Measurements from ENCODE around the gene ABL1.

Gene ABL1

GRCh38 chr9:130890870-130891687 is 56.0 kb downstream of the ABL1 start:
- no peak for DNase-seq (ENCODE audit: low read depth, low spot score)

- DNase-seq (ENCODE audit: low read depth, low spot score), result no peak
Measured at GRCh38 chr9:130891688-130892476, 56.8 kb downstream of the ABL1 start.

- no peak for DNase-seq (ENCODE audit: low read depth, low spot score)
Measured at GRCh38 chr9:130892477-130893304, 57.6 kb downstream of the ABL1 start.

- DNase-seq (ENCODE audit: low read depth, low spot score), result no peak
Measured at GRCh38 chr9:130893341-130894101, 58.5 kb downstream of the ABL1 start.

GRCh38 chr9:130894546-130894945 is 59.5 kb downstream of the ABL1 start:
- DNase-seq (ENCODE audit: low read depth, low spot score), result no peak

GRCh38 chr9:130895038-130895437 is 60.0 kb downstream of the ABL1 start:
- no peak for DNase-seq (ENCODE audit: low read depth, low spot score)

GRCh38 chr9:130895481-130896232 is 60.6 kb downstream of the ABL1 start:
- DNase-seq (ENCODE audit: low read depth, low spot score), result no peak

- no peak for DNase-seq (ENCODE audit: low read depth, low spot score)
Measured at GRCh38 chr9:130896233-130897014, 61.4 kb downstream of the ABL1 start, which contains the start of gene QRFP. Gene QRFP, minus strand, starts transcription at chr9:130896812. Its CDS starts 2,974 bp downstream, at chr9:130893838.

- no peak for DNase-seq (ENCODE audit: low read depth, low spot score)
Measured at GRCh38 chr9:130897105-130897751, 62.2 kb downstream of the ABL1 start.

- no peak for DNase-seq (ENCODE audit: low read depth, low spot score)
Measured at GRCh38 chr9:130897848-130898551, 62.9 kb downstream of the ABL1 start.

GRCh38 chr9:130898552-130898852 is 63.4 kb downstream of the ABL1 start:
- DNase-seq (ENCODE audit: low read depth, low spot score), result no peak

GRCh38 chr9:130899051-130899748 is 64.1 kb downstream of the ABL1 start:
- no peak for DNase-seq (ENCODE audit: low read depth, low spot score)

- no peak for DNase-seq (ENCODE audit: low read depth, low spot score)
Measured at GRCh38 chr9:130900701-130901497, 65.8 kb downstream of the ABL1 start.

GRCh38 chr9:130901498-130902203 is 66.6 kb downstream of the ABL1 start:
- DNase-seq (ENCODE audit: low read depth, low spot score), result no peak

GRCh38 chr9:130902204-130903185 is 67.4 kb downstream of the ABL1 start:
- DNase-seq (ENCODE audit: low read depth, low spot score), result no peak
